ENCODE results near the gene CDCA3. TPM values are rescaled to one million over a fixed set of nuclear protein-coding genes. Genes with fewer than 3 reads are reported as not detected.

The CDCA3 gene
- total RNA-seq, 1 donor from 2014 or later: 1.3 TPM

DNA sequence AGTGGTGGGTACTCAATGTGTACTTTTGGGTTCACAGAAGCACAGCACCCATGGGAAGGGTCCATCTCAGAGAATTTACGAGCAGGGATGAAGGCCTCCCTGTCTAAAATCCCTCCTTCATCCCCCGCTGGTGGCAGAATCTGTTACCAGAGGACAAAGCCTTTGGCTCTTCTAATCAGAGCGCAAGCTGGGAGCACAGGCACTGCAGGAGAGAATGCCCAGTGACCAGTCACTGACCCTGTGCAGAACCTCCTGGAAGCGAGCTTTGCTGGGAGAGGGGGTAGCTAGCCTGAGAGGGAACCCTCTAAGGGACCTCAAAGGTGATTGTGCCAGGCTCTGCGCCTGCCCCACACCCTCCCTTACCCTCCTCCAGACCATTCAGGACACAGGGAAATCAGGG, 30.9 kb downstream of the CDCA3 start:
- no peak for DNase-seq (ENCODE audit: low read depth)

DNA sequence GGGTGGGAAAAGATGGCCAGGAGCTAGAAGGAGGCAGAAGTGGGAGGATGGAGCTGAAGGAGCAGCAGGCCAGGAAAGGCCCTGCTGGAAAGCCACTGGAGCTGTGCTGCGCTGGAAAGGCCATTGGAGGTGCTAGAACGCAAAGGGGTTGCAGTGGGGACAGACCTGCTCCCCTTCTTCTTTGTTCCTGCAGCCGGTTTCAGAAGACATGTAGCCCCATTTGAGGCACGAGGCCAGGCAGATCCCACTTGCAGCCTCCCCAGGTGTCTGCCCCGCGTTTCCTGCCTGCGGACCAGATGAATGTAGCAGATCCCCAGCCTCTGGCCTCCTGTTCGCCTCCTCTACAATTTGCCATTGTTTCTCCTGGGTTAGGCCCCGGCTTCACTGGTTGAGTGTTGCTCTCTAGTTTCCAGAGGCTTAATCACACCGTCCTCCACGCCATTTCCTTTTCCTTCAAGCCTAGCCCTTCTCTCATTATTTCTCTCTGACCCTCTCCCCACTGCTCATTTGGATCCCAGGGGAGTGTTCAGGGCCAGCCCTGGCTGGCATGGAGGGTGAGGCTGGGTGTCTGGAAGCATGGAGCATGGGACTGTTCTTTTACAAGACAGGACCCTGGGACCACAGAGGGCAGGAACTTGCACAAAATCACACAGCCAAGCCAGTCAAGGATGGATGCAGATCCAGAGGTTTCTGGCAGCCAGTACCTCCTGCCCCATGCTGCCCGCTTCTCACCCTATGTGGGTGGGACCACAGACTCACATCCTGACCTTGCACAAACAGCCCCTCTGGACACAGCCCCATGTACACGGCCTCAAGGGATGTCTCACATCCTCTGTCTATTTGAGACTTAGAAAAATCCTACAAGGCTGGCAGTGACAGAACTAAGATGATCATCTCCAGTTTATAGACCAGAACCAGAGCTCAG, 31.7 kb downstream of the CDCA3 start:
- DNase-seq (ENCODE audit: low read depth): no peak

DNA sequence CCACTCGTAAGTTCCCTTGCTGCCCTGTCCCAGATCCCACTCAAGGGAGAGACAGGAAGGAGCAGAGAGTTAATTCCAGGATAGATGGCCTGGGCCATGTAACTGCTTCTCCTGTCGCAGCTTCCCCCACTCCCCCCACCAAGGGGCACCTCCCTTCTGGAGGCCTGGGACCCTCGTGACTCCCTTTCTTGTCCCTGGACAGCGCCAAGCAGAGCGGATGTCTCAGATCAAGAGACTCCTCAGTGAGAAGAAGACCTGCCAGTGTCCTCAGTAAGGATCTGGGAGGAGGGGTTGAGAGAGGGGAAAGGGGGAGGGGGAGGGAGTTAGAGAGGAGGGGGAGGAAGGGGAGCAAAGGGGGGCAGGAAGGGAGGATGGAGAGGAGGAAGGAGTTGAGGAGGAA, 32.4 kb downstream of the CDCA3 start:
- DNase-seq (ENCODE audit: low read depth): no peak

- DNase-seq (ENCODE audit: low read depth): no peak
Observed at GRCh38 chr12:6818222-6818621, 32.9 kb downstream of the CDCA3 start.

DNA sequence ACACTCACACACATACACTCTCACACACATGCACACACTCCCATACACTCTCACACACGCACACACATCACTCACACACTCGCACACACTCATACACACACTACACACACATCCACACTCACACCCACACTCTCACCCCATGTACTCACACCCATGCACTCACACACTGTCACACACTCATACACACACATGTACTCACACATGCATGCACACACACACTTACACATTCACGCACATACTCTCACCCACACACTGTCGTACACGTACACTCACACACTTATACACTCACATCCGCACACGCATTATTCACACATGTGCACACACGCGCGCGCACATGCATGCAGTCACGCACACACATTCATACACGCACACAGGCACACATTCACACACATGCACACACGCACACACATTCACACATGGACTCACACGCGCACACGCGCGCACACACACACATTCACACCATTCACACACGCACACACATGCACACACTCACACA, 33.4 kb downstream of the CDCA3 start:
- DNase-seq (ENCODE audit: low read depth): no peak

DNA sequence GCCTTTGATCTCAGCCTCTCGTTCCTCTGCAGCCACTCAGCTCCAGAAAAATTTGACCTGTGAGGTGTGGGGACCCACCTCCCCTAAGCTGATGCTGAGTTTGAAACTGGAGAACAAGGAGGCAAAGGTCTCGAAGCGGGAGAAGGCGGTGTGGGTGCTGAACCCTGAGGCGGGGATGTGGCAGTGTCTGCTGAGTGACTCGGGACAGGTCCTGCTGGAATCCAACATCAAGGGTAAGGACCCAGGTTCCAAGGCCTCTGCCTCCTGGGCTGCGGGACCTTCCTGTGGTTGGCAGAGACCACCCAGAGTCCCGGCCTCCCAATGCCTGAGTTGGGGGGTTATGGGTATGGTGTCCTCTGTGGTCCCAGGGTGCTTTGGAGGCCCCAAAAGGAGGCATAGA, 34.0 kb downstream of the CDCA3 start:
- no peak for DNase-seq (ENCODE audit: low read depth)

GRCh38 chr12:6816598-6816997, 34.5 kb downstream of the CDCA3 start:
- no peak for DNase-seq (ENCODE audit: low read depth)

DNA sequence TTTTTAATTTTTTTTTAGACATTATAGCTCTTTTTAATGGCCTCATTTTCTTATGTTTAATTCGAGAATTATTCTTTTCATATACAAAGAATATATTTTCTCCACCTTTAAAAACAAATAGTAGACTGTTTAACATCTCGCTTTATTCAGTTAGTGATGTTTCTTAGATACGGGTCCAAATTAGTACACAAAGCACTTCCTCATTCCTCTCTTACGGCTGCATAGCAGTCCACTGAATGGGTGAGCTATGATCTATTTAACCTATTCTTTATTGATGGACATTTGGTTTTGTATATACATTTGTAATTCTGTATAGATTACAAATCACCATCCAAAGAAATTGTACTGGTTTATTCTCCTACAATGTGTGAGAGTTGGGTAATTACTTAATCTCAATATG, 37.7 kb downstream of the CDCA3 start:
- DNase-seq (ENCODE audit: low read depth): no peak

- DNase-seq (ENCODE audit: low read depth): no peak
Observed at GRCh38 chr12:6810758-6811157, 40.3 kb downstream of the CDCA3 start.

- DNase-seq (ENCODE audit: low read depth): no peak
Observed at GRCh38 chr12:6809056-6809455, 42.0 kb downstream of the CDCA3 start.

GRCh38 chr12:6807170-6807569, 43.9 kb downstream of the CDCA3 start:
- DNase-seq (ENCODE audit: low read depth): peak; percentile 39

- no peak for DNase-seq (ENCODE audit: low read depth)
Observed at GRCh38 chr12:6799147-6799546, 51.9 kb downstream of the CDCA3 start.

Other genes starting within 250 kb of the CDCA3 start
- 228 and 358 TPM in 2 replicates for gene CHD4, start 243.9 kb downstream of the CDCA3 start, total RNA-seq
- 0.17 TPM in 1 of 2 replicates, not detected in the other for gene LPAR5, start 215.3 kb downstream of the CDCA3 start, total RNA-seq
- gene ACRBP, start 203.9 kb downstream of the CDCA3 start, total RNA-seq: 0.15 and 0.17 TPM in 2 replicates
- gene ING4, start 188.2 kb downstream of the CDCA3 start, total RNA-seq: 45.3 and 67.6 TPM in 2 replicates
- gene ZNF384, start 161.9 kb downstream of the CDCA3 start, total RNA-seq: 5.6 and 18.4 TPM in 2 replicates
- 0.15 TPM in 1 of 2 replicates, not detected in the other for gene PIANP, start 150.5 kb downstream of the CDCA3 start, total RNA-seq
- 66.0 and 68.3 TPM in 2 replicates for gene COPS7A, start 127.2 kb downstream of the CDCA3 start, total RNA-seq
- gene MLF2, start 98.1 kb downstream of the CDCA3 start, total RNA-seq: 168 and 222 TPM in 2 replicates
- 24.0 and 69.1 TPM in 2 replicates for gene PTMS, start 84.9 kb downstream of the CDCA3 start, total RNA-seq
- gene LAG3, start 78.8 kb downstream of the CDCA3 start, total RNA-seq: not detected in 2 replicates
- 0.10 TPM in 1 of 2 replicates, not detected in the other for gene CD4, start 61.8 kb downstream of the CDCA3 start, total RNA-seq
- gene GPR162, start 29.5 kb downstream of the CDCA3 start, total RNA-seq: 3.8 TPM in 1 of 2 replicates, not detected in the other
- gene P3H3, start 22.9 kb downstream of the CDCA3 start, total RNA-seq: 17.4 and 36.8 TPM in 2 replicates
- gene GNB3, start 10.4 kb downstream of the CDCA3 start, total RNA-seq: 0.15 TPM in 1 of 2 replicates, not detected in the other
- gene USP5, start 864 bp upstream of the CDCA3 start, total RNA-seq: 107 and 113 TPM in 2 replicates
- gene TPI1, start 16.2 kb upstream of the CDCA3 start, total RNA-seq: 1,309 and 1,579 TPM in 2 replicates
- 7.0 and 13.2 TPM in 2 replicates for gene SPSB2, start 22.0 kb upstream of the CDCA3 start, total RNA-seq
- 16.1 and 16.4 TPM in 2 replicates for gene LRRC23, start 53.5 kb upstream of the CDCA3 start, total RNA-seq
- 14.1 and 41.3 TPM in 2 replicates for gene ENO2, start 63.3 kb upstream of the CDCA3 start, total RNA-seq
- gene ATN1, start 76.7 kb upstream of the CDCA3 start, total RNA-seq: 1.7 and 29.4 TPM in 2 replicates
- not detected in 2 replicates for gene RNU7-1, start 92.5 kb upstream of the CDCA3 start, total RNA-seq
- gene C12orf57, start 92.7 kb upstream of the CDCA3 start, total RNA-seq: 38.0 and 62.4 TPM in 2 replicates
- gene PTPN6, start 100.1 kb upstream of the CDCA3 start, total RNA-seq: 14.8 and 18.4 TPM in 2 replicates
- gene PHB2, start 119.4 kb upstream of the CDCA3 start, total RNA-seq: 109 and 234 TPM in 2 replicates
- gene EMG1, start 119.6 kb upstream of the CDCA3 start, total RNA-seq: 37.8 and 61.0 TPM in 2 replicates
- gene LPCAT3, start 167.2 kb upstream of the CDCA3 start, total RNA-seq: 9.7 and 26.5 TPM in 2 replicates
- 5.2 and 72.6 TPM in 2 replicates for gene C1S, start 209.4 kb upstream of the CDCA3 start, total RNA-seq
- gene C1R, start 241.2 kb upstream of the CDCA3 start, total RNA-seq: 4.2 and 82.9 TPM in 2 replicates